ENCODE data around the gene TMEM135.

GRCh38 chr11:87173185-87174039, 135.7 kb downstream of the TMEM135 start:
- TF ChIP-seq CTCF (IDR thresholded peaks at IDR 0.05), result no peak
- no peak for TF ChIP-seq POLR2A (IDR thresholded peaks at IDR 0.05)

Data from thyroid gland (tissue), 4 donors.